ENCODE results near the gene DENND4B.

The DENND4B gene

DNA sequence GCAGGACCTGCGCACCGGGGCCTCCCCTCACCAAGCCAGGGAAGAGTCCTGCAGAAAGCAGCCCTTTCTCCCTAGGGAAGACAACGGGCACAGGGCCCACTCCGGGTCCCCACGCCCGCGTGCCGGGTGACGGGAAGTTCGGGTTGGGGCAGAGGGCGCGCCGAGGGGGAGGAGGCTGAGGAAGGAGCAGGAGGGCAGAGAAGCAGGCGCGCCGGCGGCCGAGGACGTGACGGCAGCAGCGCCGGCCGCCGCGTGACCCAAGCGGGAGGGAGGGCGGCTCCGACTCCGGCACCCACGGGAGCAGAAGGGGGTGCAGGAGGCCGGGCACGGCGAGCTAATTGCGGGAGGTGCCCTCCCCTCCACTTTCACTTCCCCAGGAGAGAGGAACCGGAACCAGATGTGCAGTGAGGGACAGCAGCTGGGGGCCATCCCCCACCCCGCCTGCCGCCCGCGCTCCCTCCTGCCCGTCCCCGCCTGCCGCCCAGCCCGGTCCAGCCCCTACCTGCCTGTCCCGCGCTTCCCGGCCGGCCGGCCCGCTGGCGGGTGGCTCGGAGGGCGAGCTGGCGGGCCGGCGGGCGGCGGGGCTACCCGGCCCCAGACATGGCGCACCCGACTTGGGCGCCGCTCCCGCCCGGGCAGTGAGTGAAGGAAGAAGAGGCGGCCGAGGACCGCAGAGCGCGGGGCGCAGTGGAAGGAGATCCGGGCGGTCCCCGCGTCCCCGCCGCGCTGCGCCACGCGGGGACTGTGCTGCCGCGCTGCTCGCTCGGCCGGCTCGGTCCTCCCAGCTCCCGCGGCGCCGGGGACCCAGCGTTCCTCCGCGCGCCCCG is 510 bp downstream of the DENND4B start:
- ATAC-seq (ENCODE audit: low read depth): peak; percentile 54

DNA sequence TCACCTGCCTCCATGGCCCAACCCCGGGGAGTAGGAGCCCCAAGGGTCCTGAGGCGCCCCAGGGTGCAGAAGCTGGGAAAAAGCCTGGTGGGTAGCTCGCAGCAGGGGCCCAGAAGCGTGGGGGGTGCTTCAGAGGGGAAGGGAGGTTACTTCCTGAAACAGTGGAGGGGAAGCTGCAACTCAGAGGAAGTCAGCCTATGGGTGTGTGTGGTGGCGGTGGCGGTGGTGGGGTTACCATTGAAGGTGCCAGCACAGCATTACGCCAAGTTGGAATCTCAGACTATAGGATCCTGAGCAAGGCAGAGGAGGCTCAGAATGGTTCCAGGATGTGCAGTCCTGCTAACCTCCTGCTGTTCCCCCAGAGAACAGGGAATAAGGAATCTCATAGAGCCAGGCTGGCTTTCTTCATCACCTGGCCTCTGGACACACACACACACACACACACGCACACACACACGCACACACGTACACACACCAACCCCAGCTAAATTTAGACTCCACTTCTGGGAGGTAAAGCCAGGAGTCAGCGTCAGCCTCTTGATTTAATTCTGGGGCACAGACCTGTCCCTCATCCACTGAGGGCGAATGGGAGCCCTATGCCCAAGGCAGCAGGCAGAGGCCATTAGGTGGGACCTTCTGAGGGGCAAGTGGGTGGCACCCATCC is 1.3 kb downstream of the DENND4B start:
- Histone ChIP-seq H3K36me3 (ENCODE audit: low read depth) (peaks cover 49% of the 10 kb centered on the region), H3K4me1 (ENCODE audit: insufficient read depth, poor library complexity, severe bottlenecking) (no peaks in the 10 kb centered on the region)
- DNase-seq (ENCODE audit: low spot score): no peak

More for the DNA sequence above, 510 bp downstream of the DENND4B start:
- peak overlapping the region; percentile 77 for H3K4me3 ChIP-seq (ENCODE audit: severe bottlenecking)
- peak overlapping the region; percentile 76 for H3K27ac ChIP-seq (ENCODE audit: poor library complexity, severe bottlenecking)
- H3K9me3 ChIP-seq (ENCODE audit: severe bottlenecking): no peaks in the 10 kb centered on the region
- TF ChIP-seq, protein P1, sequence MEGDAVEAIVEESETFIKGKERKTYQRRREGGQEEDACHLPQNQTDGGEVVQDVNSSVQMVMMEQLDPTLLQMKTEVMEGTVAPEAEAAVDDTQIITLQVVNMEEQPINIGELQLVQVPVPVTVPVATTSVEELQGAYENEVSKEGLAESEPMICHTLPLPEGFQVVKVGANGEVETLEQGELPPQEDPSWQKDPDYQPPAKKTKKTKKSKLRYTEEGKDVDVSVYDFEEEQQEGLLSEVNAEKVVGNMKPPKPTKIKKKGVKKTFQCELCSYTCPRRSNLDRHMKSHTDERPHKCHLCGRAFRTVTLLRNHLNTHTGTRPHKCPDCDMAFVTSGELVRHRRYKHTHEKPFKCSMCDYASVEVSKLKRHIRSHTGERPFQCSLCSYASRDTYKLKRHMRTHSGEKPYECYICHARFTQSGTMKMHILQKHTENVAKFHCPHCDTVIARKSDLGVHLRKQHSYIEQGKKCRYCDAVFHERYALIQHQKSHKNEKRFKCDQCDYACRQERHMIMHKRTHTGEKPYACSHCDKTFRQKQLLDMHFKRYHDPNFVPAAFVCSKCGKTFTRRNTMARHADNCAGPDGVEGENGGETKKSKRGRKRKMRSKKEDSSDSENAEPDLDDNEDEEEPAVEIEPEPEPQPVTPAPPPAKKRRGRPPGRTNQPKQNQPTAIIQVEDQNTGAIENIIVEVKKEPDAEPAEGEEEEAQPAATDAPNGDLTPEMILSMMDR (IDR thresholded peaks at IDR 0.05; ENCODE audit: poor library complexity, severe bottlenecking): no peak
- H3K36me3 ChIP-seq (ENCODE audit: low read depth): peaks cover 51% of the 10 kb centered on the region
- DNase-seq (ENCODE audit: low spot score): no peak
- H3K4me1 ChIP-seq (ENCODE audit: insufficient read depth, poor library complexity, severe bottlenecking): no peaks in the 10 kb centered on the region
- no peaks in the 10 kb centered on the region for H3K27me3 ChIP-seq (ENCODE audit: insufficient read depth, poor library complexity, severe bottlenecking)

DNA sequence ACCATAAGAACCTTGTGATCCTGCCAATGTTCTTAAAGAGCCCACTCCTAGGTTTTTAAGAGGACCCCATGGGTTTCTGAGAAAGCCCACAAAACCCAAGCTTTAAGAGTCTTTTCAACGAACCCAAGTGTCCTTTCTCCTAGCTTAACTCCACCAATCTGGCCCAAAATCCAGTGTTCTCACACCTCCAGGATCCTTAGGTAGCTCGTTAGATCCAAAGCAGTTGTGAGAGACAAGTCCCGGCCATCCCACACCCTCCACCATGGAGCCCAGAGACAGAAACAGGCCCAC is 1.7 kb downstream of the DENND4B start:
- peak overlapping the region; percentile 76 for H3K27ac ChIP-seq (ENCODE audit: poor library complexity, severe bottlenecking)
- H3K27me3 ChIP-seq (ENCODE audit: insufficient read depth, poor library complexity, severe bottlenecking): no peaks in the 10 kb centered on the region
- TF ChIP-seq, protein P1 (IDR thresholded peaks at IDR 0.05; ENCODE audit: poor library complexity, severe bottlenecking): no peak
- H3K36me3 ChIP-seq (ENCODE audit: low read depth): peaks cover 49% of the 10 kb centered on the region
- DNase-seq (ENCODE audit: low spot score) (no peak), ATAC-seq (ENCODE audit: low read depth) (no peak)
- no peak overlapping the region for H3K4me3 ChIP-seq (ENCODE audit: severe bottlenecking)
- no peaks in the 10 kb centered on the region for H3K9me3 ChIP-seq (ENCODE audit: severe bottlenecking)
- H3K4me1 ChIP-seq (ENCODE audit: insufficient read depth, poor library complexity, severe bottlenecking): no peaks in the 10 kb centered on the region

More for the DNA sequence above, 1.3 kb downstream of the DENND4B start:
- Histone ChIP-seq H3K9me3 (ENCODE audit: severe bottlenecking) (no peaks in the 10 kb centered on the region), H3K27me3 (ENCODE audit: insufficient read depth, poor library complexity, severe bottlenecking) (no peaks in the 10 kb centered on the region), H3K4me3 (ENCODE audit: severe bottlenecking) (peak overlapping the region; percentile 77), H3K27ac (ENCODE audit: poor library complexity, severe bottlenecking) (peak overlapping the region; percentile 76)
- peak; percentile 11; the same call in 2 of the 3 replicates for ATAC-seq (ENCODE audit: low read depth)
- TF ChIP-seq, protein P1 (IDR thresholded peaks at IDR 0.05; ENCODE audit: poor library complexity, severe bottlenecking): no peak

- no peak for ATAC-seq (ENCODE audit: low read depth)
- Histone ChIP-seq H3K27ac (ENCODE audit: poor library complexity, severe bottlenecking) (no peak overlapping the region), H3K9me3 (ENCODE audit: severe bottlenecking) (no peaks in the 10 kb centered on the region), H3K4me3 (ENCODE audit: severe bottlenecking) (no peak overlapping the region), H3K27me3 (ENCODE audit: insufficient read depth, poor library complexity, severe bottlenecking) (no peaks in the 10 kb centered on the region), H3K36me3 (ENCODE audit: low read depth) (peaks cover 48% of the 10 kb centered on the region), H3K4me1 (ENCODE audit: insufficient read depth, poor library complexity, severe bottlenecking) (no peaks in the 10 kb centered on the region)
- TF ChIP-seq, protein P1 (IDR thresholded peaks at IDR 0.05; ENCODE audit: poor library complexity, severe bottlenecking): no peak
- DNase-seq (ENCODE audit: low spot score): no peak
These were observed 2.3 kb downstream of the DENND4B start for GRCh38 chr1:153944005-153944826.
